ENCODE results near the gene R3HDM2.

DNA sequence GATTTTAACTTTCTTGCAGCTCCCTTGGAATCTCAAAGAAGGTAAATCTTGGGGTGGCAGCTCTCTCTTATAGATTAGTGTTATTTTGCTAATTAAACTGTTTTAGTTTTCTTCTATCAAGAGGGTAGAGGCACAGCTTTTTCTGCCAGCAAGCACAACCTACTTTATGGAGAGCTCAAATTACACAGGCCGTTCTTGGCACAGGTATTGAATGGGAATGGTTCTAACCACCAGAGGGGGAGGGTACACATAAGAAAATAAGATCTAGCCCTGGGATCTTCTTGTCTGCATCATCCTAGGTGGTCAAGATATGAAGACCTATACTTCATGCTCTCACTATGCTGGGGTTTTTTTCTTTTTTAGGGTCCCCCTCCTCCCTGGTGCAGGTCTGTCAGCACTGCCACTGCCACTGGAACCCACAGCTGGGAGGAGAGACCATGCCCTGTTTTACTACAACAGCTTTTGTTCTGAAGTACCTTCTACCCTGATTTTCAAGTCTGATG is 131.3 kb downstream of the R3HDM2 start:
- TF ChIP-seq, protein P1, sequence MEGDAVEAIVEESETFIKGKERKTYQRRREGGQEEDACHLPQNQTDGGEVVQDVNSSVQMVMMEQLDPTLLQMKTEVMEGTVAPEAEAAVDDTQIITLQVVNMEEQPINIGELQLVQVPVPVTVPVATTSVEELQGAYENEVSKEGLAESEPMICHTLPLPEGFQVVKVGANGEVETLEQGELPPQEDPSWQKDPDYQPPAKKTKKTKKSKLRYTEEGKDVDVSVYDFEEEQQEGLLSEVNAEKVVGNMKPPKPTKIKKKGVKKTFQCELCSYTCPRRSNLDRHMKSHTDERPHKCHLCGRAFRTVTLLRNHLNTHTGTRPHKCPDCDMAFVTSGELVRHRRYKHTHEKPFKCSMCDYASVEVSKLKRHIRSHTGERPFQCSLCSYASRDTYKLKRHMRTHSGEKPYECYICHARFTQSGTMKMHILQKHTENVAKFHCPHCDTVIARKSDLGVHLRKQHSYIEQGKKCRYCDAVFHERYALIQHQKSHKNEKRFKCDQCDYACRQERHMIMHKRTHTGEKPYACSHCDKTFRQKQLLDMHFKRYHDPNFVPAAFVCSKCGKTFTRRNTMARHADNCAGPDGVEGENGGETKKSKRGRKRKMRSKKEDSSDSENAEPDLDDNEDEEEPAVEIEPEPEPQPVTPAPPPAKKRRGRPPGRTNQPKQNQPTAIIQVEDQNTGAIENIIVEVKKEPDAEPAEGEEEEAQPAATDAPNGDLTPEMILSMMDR (IDR thresholded peaks at IDR 0.05) = no peak
- no peak for TF ChIP-seq POLR2A (IDR thresholded peaks at IDR 0.05; ENCODE audit: low read depth)
- TF ChIP-seq EP300 (IDR thresholded peaks at IDR 0.05) = no peak
- TF ChIP-seq POLR2AphosphoS5 (IDR thresholded peaks at IDR 0.05) = no peak

Measured in esophagus muscularis mucosa (tissue), 4 donors.